Esophagus (tissue), 2 donors: Measurements from ENCODE around the gene MAP7D1. TPM values are rescaled to one million over a fixed set of nuclear protein-coding genes. Genes with fewer than 3 reads are reported as not detected.
"Not testable (repeated sequence)": the region's sequence is repeated elsewhere in the genome, so short reads cannot be mapped to it uniquely, and the experiment has no call there.

Experiments used
- H3K27ac ChIP-seq, 2 donors: one replicate each; pipeline ENCODE4 v1.5.1; 2013; ENCODE audit warnings: low read depth in 2 of 2, mild to moderate bottlenecking in 2 of 2, inconsistent platforms in 1 of 2, low read length in 1 of 2, moderate library complexity in 1 of 2
- H3K27me3 ChIP-seq, 2 donors: one replicate each; pipeline ENCODE4 v1.6.1; 2013; ENCODE audit warnings: low read length in 2 of 2, control low read depth in 1 of 2, mild to moderate bottlenecking in 1 of 2; ENCODE audit not compliant: insufficient read depth in 2 of 2, control insufficient read depth in 1 of 2
- H3K36me3 ChIP-seq, 2 donors: one replicate each; pipeline ENCODE4 v1.6.1; 2013; ENCODE audit warnings: low read length in 1 of 2; ENCODE audit not compliant: control insufficient read depth in 2 of 2, insufficient read depth in 2 of 2
- H3K4me1 ChIP-seq, 2 donors: one replicate each; pipeline ENCODE4 v1.6.1; 2013; ENCODE audit warnings: low read length in 1 of 2; ENCODE audit not compliant: control insufficient read depth in 2 of 2, insufficient read depth in 2 of 2
- H3K4me3 ChIP-seq, 2 donors: one replicate each; pipeline ENCODE4 v1.5.1; 2013; ENCODE audit warnings: low read length in 2 of 2, mild to moderate bottlenecking in 2 of 2, low read depth in 1 of 2, moderate library complexity in 1 of 2
- H3K9me3 ChIP-seq, 2 donors: one replicate each; pipeline ENCODE4 v1.6.1; 2013; ENCODE audit warnings: mild to moderate bottlenecking in 2 of 2, low read depth in 1 of 2, low read length in 1 of 2, moderate library complexity in 1 of 2; ENCODE audit not compliant: control insufficient read depth in 2 of 2, insufficient read depth in 1 of 2
- WGBS, 2 donors: extraction: QIAGEN DNeasy Blood & Tissue Kit; methylation state at CpG; one replicate each; pipeline ENCODE4 v1.1.7; 2013; 5-methylcytosine and 5-hydroxymethylcytosine counted together
- polyA plus RNA-seq, 2 donors: library from polyadenylated mRNA; stranded (reverse); fragments of 200-250 nt; gene quantifications; one replicate each; pipeline ENCODE4 v1.2.3, GENCODE V29; 2013
- donor health status: healthy with polysubstance abuse.
- donor health status: Bipolar disorder and iron deficiency.

MAP7D1 gene
- polyA plus RNA-seq, 2 donors: 33.1 to 55.3 TPM

DNA sequence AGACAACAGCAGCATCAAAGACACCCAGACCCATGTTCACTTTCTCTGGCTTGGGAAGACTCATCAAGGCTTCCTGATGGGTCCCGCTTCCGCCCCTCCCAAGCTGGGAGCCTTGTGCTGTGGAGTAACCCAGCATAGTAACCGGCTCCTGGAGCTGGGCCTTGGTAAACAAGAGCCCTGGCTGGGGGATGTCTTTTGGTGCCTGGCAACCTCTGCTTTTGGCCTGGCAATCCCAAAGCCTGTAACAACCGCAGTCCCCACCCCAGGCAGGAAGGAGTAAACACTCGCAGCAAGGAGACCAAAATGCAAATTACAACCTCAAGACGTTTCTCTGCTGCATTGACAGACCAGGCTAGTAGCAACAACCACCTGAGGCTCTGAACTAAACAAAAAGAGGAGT lies 51.4 kb downstream of the MAP7D1 start:
- Histone ChIP-seq H3K36me3 (no peaks in the 10 kb centered on the region), H3K27me3 (no peaks in the 10 kb centered on the region), H3K9me3 (no peaks in the 10 kb centered on the region), H3K4me1 (peaks cover 0 to 2% of the 10 kb centered on the region in 2 donors), H3K4me3 (no peak overlapping the region), H3K27ac (no peak overlapping the region)
- 27 to 28% methylated on average over 6 of the region's 6 CpGs for WGBS, 2 donors

DNA sequence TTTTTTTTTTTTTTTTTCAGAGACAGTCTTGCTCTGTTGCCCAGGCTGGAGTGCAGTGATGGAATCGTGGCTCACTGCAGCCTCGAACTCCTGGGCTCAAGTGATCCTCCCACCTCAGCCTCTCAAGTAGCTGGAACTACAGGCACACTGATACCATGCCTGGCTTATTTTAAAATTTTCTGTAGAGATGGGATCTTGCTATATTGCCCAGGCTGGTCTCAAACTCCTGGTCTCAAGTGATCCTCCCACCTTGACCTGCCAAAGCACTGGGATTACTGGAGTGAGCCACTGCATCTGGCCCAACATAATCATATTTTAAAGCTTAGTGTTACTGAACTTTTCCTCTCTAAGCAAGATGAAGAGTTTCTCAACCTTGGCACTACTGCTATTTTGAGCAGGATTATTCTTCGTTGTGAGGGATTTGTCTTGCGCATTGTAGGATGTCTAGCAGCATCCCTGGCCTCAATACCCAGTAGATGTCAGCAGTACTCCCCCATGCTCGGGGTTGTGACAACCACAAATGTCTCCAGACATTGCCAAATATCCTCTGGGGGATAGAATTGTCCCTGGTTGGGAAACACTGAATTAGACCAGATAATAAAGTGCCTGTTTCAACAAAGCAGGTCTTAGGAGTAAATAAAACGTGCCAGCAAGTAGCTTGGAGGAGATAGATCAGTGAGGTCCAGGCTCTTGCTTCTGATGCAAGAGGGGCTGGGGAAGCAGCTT lies 53.2 kb downstream of the MAP7D1 start:
- Histone ChIP-seq H3K36me3 (no peaks in the 10 kb centered on the region), H3K27me3 (no peaks in the 10 kb centered on the region), H3K27ac (no peak overlapping the region), H3K9me3 (no peaks in the 10 kb centered on the region), H3K4me1 (peaks cover 0 to 2% of the 10 kb centered on the region in 2 donors), H3K4me3 (no peak overlapping the region)
- WGBS, 2 donors: 72 to 80% methylated on average over 6 of the region's 6 CpGs

DNA sequence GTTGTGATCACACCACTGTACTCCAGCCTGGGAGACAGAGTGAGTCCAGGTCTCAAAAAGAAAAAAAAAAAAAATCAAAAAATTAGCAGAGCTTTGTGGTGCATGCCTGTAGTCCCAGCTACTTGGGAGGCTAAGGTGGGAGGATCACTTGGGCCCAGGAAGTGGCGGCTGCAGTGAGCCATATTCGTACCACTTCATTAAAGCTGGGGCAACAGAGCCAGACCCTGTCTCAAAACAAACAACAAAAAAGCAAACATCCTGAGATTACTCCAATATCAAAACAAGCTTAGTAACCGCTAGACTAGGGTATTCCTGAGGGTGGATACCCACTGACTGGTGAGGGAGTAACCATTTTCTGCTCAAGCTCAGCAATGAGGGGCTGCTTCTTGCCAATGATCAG lies 55.3 kb downstream of the MAP7D1 start:
- no peaks in the 10 kb centered on the region for H3K27me3 ChIP-seq
- H3K4me3 ChIP-seq: no peak overlapping the region
- no peaks in the 10 kb centered on the region for H3K36me3 ChIP-seq
- peak overlapping the region in 1 of 2 donors; percentile 80 for H3K27ac ChIP-seq
- peaks cover 0 to 2% of the 10 kb centered on the region in 2 donors for H3K4me1 ChIP-seq
- H3K9me3 ChIP-seq: no peaks in the 10 kb centered on the region
- 95 to 96% methylated on average over 3 of the region's 3 CpGs for WGBS, 2 donors

DNA sequence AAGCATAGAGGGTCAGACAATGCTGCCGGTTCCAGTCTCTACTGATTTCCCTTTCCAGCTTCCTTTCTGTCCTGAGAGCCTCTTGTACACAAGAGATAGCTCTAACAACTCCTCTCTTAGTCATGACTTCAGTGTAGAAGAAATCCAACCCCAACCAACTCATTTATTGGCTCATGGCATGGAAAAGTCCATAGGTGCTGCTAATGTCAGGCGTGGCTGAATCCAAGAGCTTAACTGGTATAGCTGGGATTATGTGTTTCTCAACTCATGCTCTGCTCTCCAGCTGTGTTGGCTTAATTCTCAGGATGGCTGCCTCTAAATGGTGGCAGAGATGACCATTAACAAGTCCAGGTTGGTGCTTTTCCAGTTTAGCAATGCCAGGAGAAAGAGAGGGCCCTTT lies 55.9 kb downstream of the MAP7D1 start:
- no peaks in the 10 kb centered on the region for H3K36me3 ChIP-seq
- no peaks in the 10 kb centered on the region for H3K9me3 ChIP-seq
- H3K27ac ChIP-seq: peak overlapping the region in 1 of 2 donors; percentile 80
- H3K27me3 ChIP-seq: no peaks in the 10 kb centered on the region
- peaks cover 0 to 2% of the 10 kb centered on the region in 2 donors for H3K4me1 ChIP-seq
- no peak overlapping the region for H3K4me3 ChIP-seq
- 63 to 66% methylated on average over 2 of the region's 2 CpGs for WGBS, 2 donors

DNA sequence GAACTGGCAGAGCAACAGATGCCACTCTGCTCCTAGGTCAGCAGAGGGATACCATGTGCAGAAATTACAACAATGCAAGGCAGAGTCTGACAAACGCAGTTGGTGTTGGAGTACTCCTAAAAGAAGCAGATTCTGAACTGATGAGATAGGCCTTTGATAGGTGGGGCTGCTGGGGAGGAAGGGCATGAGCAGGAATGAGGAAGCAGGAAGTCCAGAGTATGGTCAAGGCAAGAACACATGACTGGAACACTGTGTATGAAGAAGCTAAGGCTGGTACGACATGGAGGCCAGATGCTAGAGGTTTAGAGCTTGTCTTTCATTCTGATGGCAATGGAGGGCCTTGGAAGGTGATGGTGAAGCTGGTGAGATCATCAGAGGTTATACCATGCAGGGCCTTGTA lies 56.8 kb downstream of the MAP7D1 start:
- Histone ChIP-seq H3K27ac (peak overlapping the region in 1 of 2 donors; percentile 8), H3K4me1 (peaks cover 0 to 2% of the 10 kb centered on the region in 2 donors), H3K36me3 (no peaks in the 10 kb centered on the region), H3K4me3 (no peak overlapping the region), H3K9me3 (no peaks in the 10 kb centered on the region), H3K27me3 (no peaks in the 10 kb centered on the region)
- 71 to 79% methylated on average over 2 of the region's 2 CpGs for WGBS, 2 donors

DNA sequence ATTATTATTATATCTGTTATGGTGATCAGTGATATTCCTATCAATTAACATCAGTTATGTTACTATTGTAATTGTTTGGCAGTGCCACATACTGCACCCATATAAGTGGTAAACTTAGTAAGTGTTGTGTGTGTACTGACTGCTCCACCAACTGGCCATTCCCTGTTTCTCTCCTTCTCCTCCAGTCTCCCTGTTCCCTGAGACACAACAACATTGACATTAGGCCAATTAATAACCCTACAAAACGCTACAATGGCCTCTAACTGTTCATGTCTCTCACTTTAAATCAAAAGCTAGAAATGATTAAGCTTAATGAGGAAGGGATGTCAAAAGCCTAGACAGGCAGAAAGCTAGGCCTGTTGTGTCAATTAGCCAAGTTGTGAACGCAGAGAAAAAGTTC lies 61.7 kb downstream of the MAP7D1 start:
- H3K4me1 ChIP-seq: no peaks in the 10 kb centered on the region
- no peaks in the 10 kb centered on the region for H3K36me3 ChIP-seq
- WGBS, 2 donors: 49 to 50% methylated on average over 2 of the region's 2 CpGs
- H3K27ac ChIP-seq: no peak overlapping the region
- no peaks in the 10 kb centered on the region for H3K27me3 ChIP-seq
- no peak overlapping the region for H3K4me3 ChIP-seq
- H3K9me3 ChIP-seq: no peaks in the 10 kb centered on the region

DNA sequence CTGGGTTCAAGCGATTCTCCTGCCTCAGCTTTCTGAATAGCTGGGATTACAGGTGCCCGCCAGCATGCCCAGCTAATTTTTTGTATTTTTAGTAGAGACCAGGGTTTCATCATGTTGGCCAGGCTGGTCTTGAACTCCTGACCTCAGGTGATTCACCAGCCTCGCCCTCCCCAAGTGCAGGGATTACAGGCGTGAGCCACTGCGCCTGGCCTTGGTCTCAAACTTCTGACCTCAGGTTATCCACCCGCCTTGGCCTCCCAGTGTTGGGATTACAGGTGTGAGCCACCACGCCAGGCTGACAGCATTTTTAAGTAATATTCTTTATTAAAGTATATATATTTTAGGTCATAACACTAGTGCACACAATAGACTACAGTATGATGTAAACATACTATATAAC lies 65.9 kb downstream of the MAP7D1 start:
- H3K27me3 ChIP-seq, H3K9me3 ChIP-seq, H3K4me1 ChIP-seq, H3K36me3 ChIP-seq, H3K4me3 ChIP-seq, H3K27ac ChIP-seq: not testable (repeated sequence)
- 84 to 86% methylated on average over 7 of the region's 7 CpGs for WGBS, 2 donors

DNA sequence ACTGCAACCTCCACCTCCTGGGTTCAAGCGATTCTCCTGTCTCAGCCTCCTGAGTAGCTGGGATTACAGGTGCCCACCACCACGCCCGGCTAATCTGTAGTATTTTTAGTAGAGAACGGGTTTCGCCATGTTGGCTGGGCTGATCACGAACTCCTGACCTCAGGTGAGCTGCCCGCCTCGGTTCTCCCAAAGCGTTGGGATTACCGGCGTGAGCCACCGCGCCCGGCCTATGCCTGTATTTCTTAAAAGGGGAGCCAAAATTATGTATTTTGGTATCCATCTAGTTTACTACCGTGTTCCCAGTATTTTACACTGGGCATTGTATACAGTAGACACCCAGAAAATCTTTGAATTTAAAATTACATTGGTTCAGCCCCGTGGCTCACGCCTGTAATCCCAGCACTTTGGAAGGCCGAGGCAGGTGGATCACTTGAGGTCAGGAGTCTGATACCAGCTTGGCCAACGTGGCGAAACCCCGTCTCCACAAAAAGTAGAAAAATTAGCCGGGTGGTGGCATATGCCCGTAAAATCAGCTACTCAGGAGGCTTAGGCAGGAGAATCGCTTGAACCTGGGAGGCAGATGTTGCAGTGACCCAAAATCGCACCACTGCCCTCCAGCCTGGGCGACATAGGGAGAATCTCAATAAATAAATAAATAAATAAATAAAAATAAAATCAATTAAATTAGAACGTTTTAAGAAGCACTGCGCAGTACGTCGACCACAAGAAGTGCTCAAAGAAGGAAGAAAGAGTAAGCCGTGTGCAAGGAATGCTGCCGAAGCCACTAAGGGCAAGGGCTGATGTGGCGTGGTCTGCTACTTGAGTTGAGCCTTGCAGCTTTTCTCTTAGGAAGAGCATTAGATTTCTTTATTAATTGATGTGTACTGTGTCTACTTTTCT lies 66.8 kb downstream of the MAP7D1 start:
- peaks cover 0 to 4% of the 10 kb centered on the region in 2 donors for H3K36me3 ChIP-seq
- H3K27me3 ChIP-seq: no peaks in the 10 kb centered on the region
- no peaks in the 10 kb centered on the region for H3K9me3 ChIP-seq
- no peaks in the 10 kb centered on the region for H3K4me1 ChIP-seq
- peak overlapping the region in 1 of 2 donors; percentile 62 for H3K4me3 ChIP-seq
- peak overlapping the region; percentile 94 to 98 for H3K27ac ChIP-seq
- 82 to 84% methylated on average over 33 of the region's 33 CpGs for WGBS, 2 donors

DNA sequence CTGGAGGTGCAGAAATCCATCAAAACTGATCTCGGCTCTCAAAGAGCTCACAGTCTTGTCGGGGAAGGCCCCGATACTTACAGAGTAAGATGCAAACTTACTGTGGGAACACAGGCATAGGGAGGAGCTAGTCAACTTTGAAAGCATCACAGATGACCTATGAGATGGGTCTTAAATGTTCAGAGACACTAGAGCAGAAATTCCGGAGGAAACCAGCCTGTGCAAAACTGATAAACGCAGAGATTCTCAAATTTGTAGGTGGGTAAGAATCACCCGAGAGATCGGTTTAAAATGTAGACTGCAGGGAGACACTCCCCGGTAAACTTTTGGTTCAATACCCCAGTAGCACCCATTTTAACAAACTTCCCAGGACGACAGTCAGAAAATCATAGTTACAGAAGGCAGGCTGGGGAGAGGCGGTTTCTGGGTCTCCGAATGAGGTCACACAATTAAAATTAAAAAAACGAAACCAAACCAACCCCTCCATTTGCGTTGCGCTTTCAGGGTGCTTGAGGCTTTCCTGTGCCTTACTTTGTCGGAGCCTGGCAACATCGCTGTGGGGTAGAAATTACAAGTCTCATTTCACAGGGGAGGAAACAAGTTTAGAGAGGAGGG lies 67.5 kb downstream of the MAP7D1 start:
- Histone ChIP-seq H3K27me3 (no peaks in the 10 kb centered on the region), H3K4me1 (no peaks in the 10 kb centered on the region), H3K4me3 (peak overlapping the region; percentile 56 to 62), H3K27ac (peak overlapping the region; percentile 94 to 98), H3K36me3 (peaks cover 0 to 4% of the 10 kb centered on the region in 2 donors), H3K9me3 (no peaks in the 10 kb centered on the region)
- WGBS, 2 donors: 1% methylated on average over 16 of the region's 16 CpGs
